Esophagus (tissue), 2 donors: Measurements from ENCODE around the gene CPNE1. TPM values are rescaled to one million over a fixed set of nuclear protein-coding genes. Genes with fewer than 3 reads are reported as not detected.
"Not testable (repeated sequence)": the region's sequence is repeated elsewhere in the genome, so short reads cannot be mapped to it uniquely, and the experiment has no call there.

ENCODE experiments used
- H3K27ac ChIP-seq, 2 donors: one replicate each; pipeline ENCODE4 v1.5.1; 2013; ENCODE audit warnings: low read depth in 2 of 2, mild to moderate bottlenecking in 2 of 2, inconsistent platforms in 1 of 2, low read length in 1 of 2, moderate library complexity in 1 of 2
- H3K27me3 ChIP-seq, 2 donors: one replicate each; pipeline ENCODE4 v1.6.1; 2013; ENCODE audit warnings: low read length in 2 of 2, control low read depth in 1 of 2, mild to moderate bottlenecking in 1 of 2; ENCODE audit not compliant: insufficient read depth in 2 of 2, control insufficient read depth in 1 of 2
- H3K36me3 ChIP-seq, 2 donors: one replicate each; pipeline ENCODE4 v1.6.1; 2013; ENCODE audit warnings: low read length in 1 of 2; ENCODE audit not compliant: control insufficient read depth in 2 of 2, insufficient read depth in 2 of 2
- H3K4me1 ChIP-seq, 2 donors: one replicate each; pipeline ENCODE4 v1.6.1; 2013; ENCODE audit warnings: low read length in 1 of 2; ENCODE audit not compliant: control insufficient read depth in 2 of 2, insufficient read depth in 2 of 2
- H3K4me3 ChIP-seq, 2 donors: one replicate each; pipeline ENCODE4 v1.5.1; 2013; ENCODE audit warnings: low read length in 2 of 2, mild to moderate bottlenecking in 2 of 2, low read depth in 1 of 2, moderate library complexity in 1 of 2
- H3K9me3 ChIP-seq, 2 donors: one replicate each; pipeline ENCODE4 v1.6.1; 2013; ENCODE audit warnings: mild to moderate bottlenecking in 2 of 2, low read depth in 1 of 2, low read length in 1 of 2, moderate library complexity in 1 of 2; ENCODE audit not compliant: control insufficient read depth in 2 of 2, insufficient read depth in 1 of 2
- WGBS, 2 donors: extraction: QIAGEN DNeasy Blood & Tissue Kit; methylation state at CpG; one replicate each; pipeline ENCODE4 v1.1.7; 2013; 5-methylcytosine and 5-hydroxymethylcytosine counted together
- polyA plus RNA-seq, 2 donors: library from polyadenylated mRNA; stranded (reverse); fragments of 200-250 nt; gene quantifications; one replicate each; pipeline ENCODE4 v1.2.3, GENCODE V29; 2013
- donor health status: healthy with polysubstance abuse.
- donor health status: Bipolar disorder and iron deficiency.

CPNE1 gene
- polyA plus RNA-seq, 2 donors: 88.9 to 119 TPM

GRCh38 chr20:35705894-35706293 is 41.2 kb upstream of the CPNE1 start:
- peaks cover 4 to 12% of the 10 kb centered on the region in 2 donors for H3K36me3 ChIP-seq
- not testable (repeated sequence) for H3K27me3 ChIP-seq, H3K9me3 ChIP-seq, H3K4me3 ChIP-seq, H3K4me1 ChIP-seq, H3K27ac ChIP-seq
- 88 to 92% methylated on average over 11 of the region's 11 CpGs for WGBS, 2 donors

GRCh38 chr20:35704514-35705261 is 40.0 kb upstream of the CPNE1 start:
- Histone ChIP-seq H3K36me3 (peaks cover 0 to 12% of the 10 kb centered on the region in 2 donors), H3K4me3 (no peak overlapping the region), H3K9me3 (no peaks in the 10 kb centered on the region), H3K4me1 (no peaks in the 10 kb centered on the region), H3K27ac (no peak overlapping the region), H3K27me3 (no peaks in the 10 kb centered on the region)
- WGBS, 2 donors: 84 to 86% methylated on average over 5 of the region's 5 CpGs

- Histone ChIP-seq H3K4me1 (peaks cover 4% of the 10 kb centered on the region in 2 donors), H3K36me3 (peaks cover 0 to 12% of the 10 kb centered on the region in 2 donors), H3K9me3 (peaks cover 0 to 2% of the 10 kb centered on the region in 2 donors), H3K27me3 (no peaks in the 10 kb centered on the region), H3K27ac (no peak overlapping the region), H3K4me3 (no peak overlapping the region)
- WGBS, 2 donors: 62 to 66% methylated on average over 4 of the region's 4 CpGs
Measured at GRCh38 chr20:35702824-35703695, 38.4 kb upstream of the CPNE1 start.

GRCh38 chr20:35702051-35702823 is 37.5 kb upstream of the CPNE1 start:
- 80 to 82% methylated on average over 12 of the region's 12 CpGs for WGBS, 2 donors
- Histone ChIP-seq H3K4me1 (peaks cover 4 to 9% of the 10 kb centered on the region in 2 donors), H3K27ac (peak overlapping the region in 1 of 2 donors; percentile 3), H3K4me3 (no peak overlapping the region), H3K27me3 (no peaks in the 10 kb centered on the region), H3K36me3 (peaks cover 0 to 12% of the 10 kb centered on the region in 2 donors), H3K9me3 (peaks cover 0 to 2% of the 10 kb centered on the region in 2 donors)

GRCh38 chr20:35700625-35701148 is 36.0 kb upstream of the CPNE1 start:
- Histone ChIP-seq H3K27ac (no peak overlapping the region), H3K4me3 (peak overlapping the region in 1 of 2 donors; percentile 75), H3K4me1 (peaks cover 4 to 9% of the 10 kb centered on the region in 2 donors), H3K36me3 (peaks cover 0 to 8% of the 10 kb centered on the region in 2 donors), H3K27me3 (no peaks in the 10 kb centered on the region), H3K9me3 (peaks cover 0 to 2% of the 10 kb centered on the region in 2 donors)
- 88 to 92% methylated on average over 7 of the region's 7 CpGs for WGBS, 2 donors

GRCh38 chr20:35699957-35700624 is 35.4 kb upstream of the CPNE1 start:
- Histone ChIP-seq H3K27ac (peak overlapping the region; percentile 94 to 98), H3K36me3 (peaks cover 0 to 11% of the 10 kb centered on the region in 2 donors), H3K9me3 (peaks cover 0 to 2% of the 10 kb centered on the region in 2 donors), H3K4me3 (peak overlapping the region; percentile 75 to 96), H3K27me3 (no peaks in the 10 kb centered on the region), H3K4me1 (peaks cover 4 to 9% of the 10 kb centered on the region in 2 donors)
- 18 to 19% methylated on average over 6 of the region's 6 CpGs for WGBS, 2 donors

- WGBS, 2 donors: 0% methylated on average over 69 to 81 of the region's 81 CpGs
- Histone ChIP-seq H3K36me3 (peaks cover 0 to 12% of the 10 kb centered on the region in 2 donors), H3K27ac (peak within 1 kb of the TSS; percentile 94 to 98), H3K27me3 (no peaks in the 10 kb centered on the region), H3K9me3 (peaks cover 0 to 2% of the 10 kb centered on the region in 2 donors), H3K4me3 (peak within 1 kb of the TSS; percentile 75 to 96), H3K4me1 (peaks cover 4 to 9% of the 10 kb centered on the region in 2 donors)
Measured at GRCh38 chr20:35699127-35699956, 34.6 kb upstream of the CPNE1 start, which contains the start of the genes NFS1 and ROMO1. TSS of gene NFS1 (minus strand) at chr20:35699352. CDS start at chr20:35699288, 64 bp downstream. TSS of gene ROMO1 (plus strand) at chr20:35699405. CDS start at chr20:35699633, 228 bp downstream.
